Endothelial cell of umbilical vein (primary cell): ENCODE measurements around the gene HBEGF.

Source experiments
- EZH2 ChIP-seq: IDR thresholded peaks from 2 replicates; pipeline ENCODE4 v1.6.1; 2012; ENCODE audit warnings: borderline replicate concordance, low read depth, mild to moderate bottlenecking, moderate library complexity, low read length, inconsistent platforms; ENCODE audit not compliant: severe bottlenecking
- FOS ChIP-seq: IDR thresholded peaks from 2 replicates; pipeline ENCODE4 v1.6.1; 2011; ENCODE audit warnings: mild to moderate bottlenecking, low read length, moderate library complexity, borderline replicate concordance; ENCODE audit not compliant: insufficient read depth
- GATA2 ChIP-seq: IDR thresholded peaks from 2 replicates; pipeline ENCODE4 v1.7.0; 2011; ENCODE audit warnings: low read depth, mild to moderate bottlenecking, moderate library complexity, mixed read lengths, low read length; ENCODE audit not compliant: insufficient read length, insufficient read depth
- JUN ChIP-seq: IDR thresholded peaks from 2 replicates; pipeline ENCODE4 v1.6.1; 2011; ENCODE audit warnings: borderline replicate concordance, low read depth; ENCODE audit not compliant: insufficient read length, insufficient read depth
- MYC ChIP-seq: IDR thresholded peaks from one replicate; pipeline ENCODE4 v1.6.1; 2011; ENCODE audit warnings: mild to moderate bottlenecking, low read depth, low read length
- POLR2A ChIP-seq: IDR thresholded peaks from 2 replicates; pipeline ENCODE4 v1.6.1; 2012; ENCODE audit warnings: low read depth, mild to moderate bottlenecking, control low read depth, low read length
- POLR2AphosphoS5 ChIP-seq: IDR thresholded peaks from 2 replicates; pipeline ENCODE4 v1.6.1; 2012; ENCODE audit warnings: low read depth, mild to moderate bottlenecking, control low read depth, low read length, moderate library complexity; ENCODE audit not compliant: insufficient read depth
- TF ChIP-seq, protein P1 (sequence below), 2 donors: IDR thresholded peaks; 1 replicate in 1 of 2; 2 replicates in 1 of 2; pipeline ENCODE4 v1.5.1; 2011; ENCODE audit warnings: low read length in 2 of 2, mild to moderate bottlenecking in 2 of 2, moderate library complexity in 2 of 2, control low read depth in 1 of 2, inconsistent platforms in 1 of 2, low read depth in 1 of 2; ENCODE audit not compliant: insufficient read depth in 1 of 2; ENCODE audit errors: extremely low read depth in 1 of 2
- TF ChIP-seq, protein P2 (sequence below): IDR thresholded peaks from 2 replicates; pipeline ENCODE4 v1.6.1; 2011; ENCODE audit not compliant: insufficient read depth, insufficient read length

GRCh38 chr5:140362311-140362710 is 15.9 kb upstream of the HBEGF start:
- TF ChIP-seq, protein P1, sequence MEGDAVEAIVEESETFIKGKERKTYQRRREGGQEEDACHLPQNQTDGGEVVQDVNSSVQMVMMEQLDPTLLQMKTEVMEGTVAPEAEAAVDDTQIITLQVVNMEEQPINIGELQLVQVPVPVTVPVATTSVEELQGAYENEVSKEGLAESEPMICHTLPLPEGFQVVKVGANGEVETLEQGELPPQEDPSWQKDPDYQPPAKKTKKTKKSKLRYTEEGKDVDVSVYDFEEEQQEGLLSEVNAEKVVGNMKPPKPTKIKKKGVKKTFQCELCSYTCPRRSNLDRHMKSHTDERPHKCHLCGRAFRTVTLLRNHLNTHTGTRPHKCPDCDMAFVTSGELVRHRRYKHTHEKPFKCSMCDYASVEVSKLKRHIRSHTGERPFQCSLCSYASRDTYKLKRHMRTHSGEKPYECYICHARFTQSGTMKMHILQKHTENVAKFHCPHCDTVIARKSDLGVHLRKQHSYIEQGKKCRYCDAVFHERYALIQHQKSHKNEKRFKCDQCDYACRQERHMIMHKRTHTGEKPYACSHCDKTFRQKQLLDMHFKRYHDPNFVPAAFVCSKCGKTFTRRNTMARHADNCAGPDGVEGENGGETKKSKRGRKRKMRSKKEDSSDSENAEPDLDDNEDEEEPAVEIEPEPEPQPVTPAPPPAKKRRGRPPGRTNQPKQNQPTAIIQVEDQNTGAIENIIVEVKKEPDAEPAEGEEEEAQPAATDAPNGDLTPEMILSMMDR (IDR thresholded peaks at IDR 0.05; ENCODE audit: extremely low read depth in 1 of 2, insufficient read depth in 1 of 2, low read depth in 1 of 2, low read length in 2 of 2) = no peak
- no peak for TF ChIP-seq POLR2A
- TF ChIP-seq EZH2 = no peak
- no peak for TF ChIP-seq POLR2AphosphoS5
- no peak for TF ChIP-seq FOS
- TF ChIP-seq, protein P2, sequence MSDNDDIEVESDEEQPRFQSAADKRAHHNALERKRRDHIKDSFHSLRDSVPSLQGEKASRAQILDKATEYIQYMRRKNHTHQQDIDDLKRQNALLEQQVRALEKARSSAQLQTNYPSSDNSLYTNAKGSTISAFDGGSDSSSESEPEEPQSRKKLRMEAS = no peak
- TF ChIP-seq GATA2 = no peak
- TF ChIP-seq JUN = no peak
- TF ChIP-seq MYC = no peak
